ENCODE measurements around the gene PCDHA4.

- TF ChIP-seq CTCF (IDR thresholded peaks at IDR 0.05) = no peak
- TF ChIP-seq POLR2A (IDR thresholded peaks at IDR 0.05) = no peak
- no peak for TF ChIP-seq EP300 (IDR thresholded peaks at IDR 0.05)
Measured at GRCh38 chr5:140828362-140828737, 21.5 kb downstream of the PCDHA4 start.
